DMS79 treated with DMSO at 0.1 percent for 48 hours (cell line): Measurements from ENCODE around the gene ELF3.
"Not testable (repeated sequence)": the region's sequence is repeated elsewhere in the genome, so short reads cannot be mapped to it uniquely, and the experiment has no call there.

Source experiments
- DNase-seq: peaks from one replicate; lab custom pipeline; 2025; lab: John Stamatoyannopoulos, UW

ELF3 gene

GRCh38 chr1:202036595-202037387 is 26.4 kb downstream of the ELF3 start:
- DNase-seq, result no peak

- no peak for DNase-seq
Observed at GRCh38 chr1:202037706-202038296, 27.4 kb downstream of the ELF3 start.

GRCh38 chr1:202038688-202039346 is 28.4 kb downstream of the ELF3 start:
- no peak for DNase-seq

GRCh38 chr1:202045705-202046104 is 35.3 kb downstream of the ELF3 start:
- DNase-seq, result peak; percentile 73

GRCh38 chr1:202046227-202046626 is 35.8 kb downstream of the ELF3 start:
- peak; percentile 85 for DNase-seq

- no peak for DNase-seq
Observed at GRCh38 chr1:202046748-202047708, 36.6 kb downstream of the ELF3 start.

GRCh38 chr1:202047977-202048376 is 37.6 kb downstream of the ELF3 start:
- DNase-seq, result no peak

GRCh38 chr1:202049129-202049528 is 38.7 kb downstream of the ELF3 start:
- DNase-seq, result no peak

- DNase-seq, result no peak
Observed at GRCh38 chr1:202054094-202054493, 43.7 kb downstream of the ELF3 start.

- not testable (repeated sequence) for DNase-seq
Observed at GRCh38 chr1:202054673-202055072, 44.3 kb downstream of the ELF3 start.

GRCh38 chr1:202056644-202057334 is 46.4 kb downstream of the ELF3 start:
- DNase-seq, result peak; percentile 99

- not testable (repeated sequence) for DNase-seq
Observed at GRCh38 chr1:202057335-202057704, 46.9 kb downstream of the ELF3 start.

- DNase-seq, result no peak
Observed at GRCh38 chr1:202058001-202058908, 47.9 kb downstream of the ELF3 start.

- DNase-seq, result no peak
Observed at GRCh38 chr1:202061055-202061454, 50.7 kb downstream of the ELF3 start.

GRCh38 chr1:202061787-202062186 is 51.4 kb downstream of the ELF3 start:
- DNase-seq, result not testable (repeated sequence)

GRCh38 chr1:202062636-202063035 is 52.2 kb downstream of the ELF3 start:
- DNase-seq, result not testable (repeated sequence)

- DNase-seq, result no peak
Observed at GRCh38 chr1:202063093-202063492, 52.7 kb downstream of the ELF3 start.

- not testable (repeated sequence) for DNase-seq
Observed at GRCh38 chr1:202064889-202065312, 54.5 kb downstream of the ELF3 start.
